SU-DHL-6 (cell line): ENCODE results near the gene A3GALT2.

ENCODE experiments used
- EZH2phosphoT487 ChIP-seq: fragments of 200-600 bp; sonication (generic), shearing (Covaris generic); conservative IDR thresholded peaks from 2 replicates; pipeline ENCODE4 v1.6.1; 2018; ENCODE audit warnings: mild to moderate bottlenecking, antibody characterized with exemption, low read length, moderate library complexity, mixed read lengths
- TF ChIP-seq, protein P1 (sequence below): fragments of 200-600 bp; sonication (generic); IDR thresholded peaks from one replicate; pipeline ENCODE4 v1.5.1; 2017; ENCODE audit warnings: antibody characterized with exemption, mild to moderate bottlenecking, low read length, moderate library complexity; ENCODE audit not compliant: insufficient read depth, poor library complexity, severe bottlenecking

DNA sequence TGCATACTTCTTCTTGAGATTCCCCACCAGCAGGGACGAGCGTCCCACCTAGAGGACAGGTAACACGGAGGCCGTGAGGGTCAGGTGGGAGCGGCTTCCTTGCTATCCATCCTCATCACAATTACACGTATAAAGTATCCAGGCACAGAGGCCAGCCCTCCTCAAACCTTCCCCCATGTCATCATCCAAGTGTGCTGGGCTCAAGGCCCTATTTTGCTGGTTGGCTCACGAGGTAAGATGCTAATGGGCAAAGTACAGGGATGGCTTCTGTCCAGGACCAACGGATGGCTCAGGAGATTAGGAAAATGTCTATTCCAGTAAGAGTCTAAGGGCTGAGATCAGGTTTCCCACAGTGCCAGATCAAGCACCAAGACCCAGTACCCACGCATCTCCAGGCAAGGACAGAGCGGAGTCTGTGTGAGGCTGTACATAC is 11.5 kb upstream of the A3GALT2 start:
- TF ChIP-seq, protein P1, sequence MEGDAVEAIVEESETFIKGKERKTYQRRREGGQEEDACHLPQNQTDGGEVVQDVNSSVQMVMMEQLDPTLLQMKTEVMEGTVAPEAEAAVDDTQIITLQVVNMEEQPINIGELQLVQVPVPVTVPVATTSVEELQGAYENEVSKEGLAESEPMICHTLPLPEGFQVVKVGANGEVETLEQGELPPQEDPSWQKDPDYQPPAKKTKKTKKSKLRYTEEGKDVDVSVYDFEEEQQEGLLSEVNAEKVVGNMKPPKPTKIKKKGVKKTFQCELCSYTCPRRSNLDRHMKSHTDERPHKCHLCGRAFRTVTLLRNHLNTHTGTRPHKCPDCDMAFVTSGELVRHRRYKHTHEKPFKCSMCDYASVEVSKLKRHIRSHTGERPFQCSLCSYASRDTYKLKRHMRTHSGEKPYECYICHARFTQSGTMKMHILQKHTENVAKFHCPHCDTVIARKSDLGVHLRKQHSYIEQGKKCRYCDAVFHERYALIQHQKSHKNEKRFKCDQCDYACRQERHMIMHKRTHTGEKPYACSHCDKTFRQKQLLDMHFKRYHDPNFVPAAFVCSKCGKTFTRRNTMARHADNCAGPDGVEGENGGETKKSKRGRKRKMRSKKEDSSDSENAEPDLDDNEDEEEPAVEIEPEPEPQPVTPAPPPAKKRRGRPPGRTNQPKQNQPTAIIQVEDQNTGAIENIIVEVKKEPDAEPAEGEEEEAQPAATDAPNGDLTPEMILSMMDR = no peak
- no peak for TF ChIP-seq EZH2phosphoT487
